CD14-positive monocyte (primary cell): ENCODE data around the gene GRID1. TPM values are rescaled to one million over a fixed set of nuclear protein-coding genes. Genes with fewer than 3 reads are reported as not detected.

ENCODE experiments used
- DNase-seq, 3 donors: peaks; one replicate each; pipeline ENCODE4 v3.0.0-alpha.2; 2011 to 2022
- H2AFZ ChIP-seq: 2 replicates; pipeline ENCODE4 v1.6.0; 2012; ENCODE audit warnings: mild to moderate bottlenecking, low read depth, low read length, inconsistent platforms; ENCODE audit not compliant: insufficient read depth, poor library complexity, severe bottlenecking
- H3K27ac ChIP-seq, 2 donors: 1 replicate in 1 of 2; 2 replicates in 1 of 2; pipeline ENCODE4 v1.5.1; 2012 to 2013; ENCODE audit warnings: low read length in 2 of 2, control low read depth in 1 of 2, inconsistent platforms in 1 of 2, low read depth in 1 of 2, mild to moderate bottlenecking in 1 of 2
- H3K27me3 ChIP-seq, 2 donors: one replicate each; pipeline versions ENCODE4 v1.6.0 to v1.6.1; 2011 to 2013; ENCODE audit warnings: low read length in 2 of 2; ENCODE audit not compliant: control insufficient read depth in 2 of 2, insufficient read depth in 2 of 2
- H3K36me3 ChIP-seq, 2 donors: replicated peaks in 1 of 2; 1 replicate in 1 of 2; 2 replicates in 1 of 2; pipeline versions ENCODE4 v1.5.1 to v1.6.1; 2012 to 2013; ENCODE audit warnings: low read length in 2 of 2, control low read depth in 1 of 2, inconsistent platforms in 1 of 2, mild to moderate bottlenecking in 1 of 2; ENCODE audit not compliant: insufficient read depth in 2 of 2, control insufficient read depth in 1 of 2
- H3K4me1 ChIP-seq, 2 donors: 1 replicate in 1 of 2; 2 replicates in 1 of 2; pipeline versions ENCODE4 v1.5.1 to v1.6.1; 2012 to 2013; ENCODE audit warnings: low read length in 2 of 2, control low read depth in 1 of 2, inconsistent platforms in 1 of 2, mild to moderate bottlenecking in 1 of 2, moderate library complexity in 1 of 2; ENCODE audit not compliant: insufficient read depth in 2 of 2, control insufficient read depth in 1 of 2
- H3K4me2 ChIP-seq: replicated peaks from 2 replicates; pipeline ENCODE3; 2012; ENCODE audit warnings: low read length, moderate library complexity, mild to moderate bottlenecking; ENCODE audit not compliant: poor library complexity, severe bottlenecking; ENCODE audit errors: extremely low read depth
- H3K4me3 ChIP-seq, 3 experiments: fragments of 200-600 bp in 1 of 3; sonication (generic) in 1 of 3; replicated peaks in 1 of 3; 1 replicate in 2 of 3; 2 replicates in 1 of 3; pipeline ENCODE4 v1.5.1; 2011 to 2013; ENCODE audit warnings: low read length in 3 of 3, mild to moderate bottlenecking in 3 of 3, control low read depth in 2 of 3, low read depth in 2 of 3, inconsistent platforms in 1 of 3, moderate library complexity in 1 of 3
- H3K79me2 ChIP-seq: 2 replicates; pipeline ENCODE4 v1.6.0; 2012; ENCODE audit warnings: mild to moderate bottlenecking, control low read depth, inconsistent platforms, low read length, moderate library complexity; ENCODE audit not compliant: insufficient read depth
- H3K9ac ChIP-seq: 2 replicates; pipeline ENCODE4 v1.6.0; 2017; ENCODE audit warnings: low read length, mild to moderate bottlenecking; ENCODE audit not compliant: insufficient read depth, poor library complexity, severe bottlenecking
- H3K9me3 ChIP-seq, 2 donors: replicated peaks in 1 of 2; 1 replicate in 1 of 2; 2 replicates in 1 of 2; pipeline versions ENCODE4 v1.5.1 to v1.6.1; 2012 to 2013; ENCODE audit warnings: low read length in 2 of 2, control low read depth in 1 of 2; ENCODE audit not compliant: control insufficient read depth in 1 of 2, insufficient read depth in 1 of 2
- H4K20me1 ChIP-seq: 2 replicates; pipeline ENCODE4 v1.6.0; 2012; ENCODE audit warnings: mild to moderate bottlenecking, low read length, control low read depth, moderate library complexity; ENCODE audit not compliant: insufficient read depth
- H3K27ac Mint-ChIP-seq, 7 donors: one replicate each; pipeline ENCODE4 v1.8.0; 2020; ENCODE audit warnings: mild to moderate bottlenecking in 7 of 7, mixed read lengths in 7 of 7, moderate library complexity in 6 of 7, inconsistent platforms in 2 of 7
- H3K27me3 Mint-ChIP-seq, 3 donors: one replicate each; pipeline ENCODE4 v1.8.0; 2021 to 2022; ENCODE audit warnings: low read depth in 3 of 3, mild to moderate bottlenecking in 3 of 3, mixed read lengths in 3 of 3, moderate library complexity in 3 of 3, inconsistent platforms in 1 of 3
- H3K36me3 Mint-ChIP-seq, 2 donors: one replicate each; pipeline ENCODE4 v1.8.0; 2020; ENCODE audit warnings: mixed read lengths in 2 of 2, inconsistent platforms in 1 of 2, mild to moderate bottlenecking in 1 of 2
- H3K4me1 Mint-ChIP-seq: one replicate; pipeline ENCODE4 v1.8.0; 2020; ENCODE audit warnings: mild to moderate bottlenecking, mixed read lengths
- H3K4me3 Mint-ChIP-seq, 2 donors: one replicate each; pipeline ENCODE4 v1.8.0; 2020; ENCODE audit warnings: mild to moderate bottlenecking in 2 of 2, mixed read lengths in 2 of 2, moderate library complexity in 1 of 2
- H3K9me3 Mint-ChIP-seq, 7 donors: one replicate each; pipeline ENCODE4 v1.8.0; 2020 to 2022; ENCODE audit warnings: mixed read lengths in 7 of 7, mild to moderate bottlenecking in 6 of 7, moderate library complexity in 6 of 7, inconsistent platforms in 2 of 7
- WGBS: methylation state at CpG from one replicate; pipeline ENCODE4 v1.1.5; 2013; ENCODE audit warnings: missing lambda C conversion rate; ENCODE audit not compliant: insufficient coverage; 5-methylcytosine and 5-hydroxymethylcytosine counted together
- intact Hi-C, 2 donors: fragments of 100-400 bp; cut with micrococcal nuclease; formaldehyde crosslinking; loops; one replicate each; pipeline versions ENCODE4 v1.15.0 to v1.15.1; 2023
- polyA plus RNA-seq, 3 donors: library from polyadenylated mRNA; depleted of rRNA in 1 of 3; unstranded in 2 of 3; stranded (reverse) in 1 of 3; fragments of 300-500 nt in 2 of 3; fragments of >200 nt in 1 of 3; fragmentation: Illumina TruSeq in 2 of 3; gene quantifications; 1 replicate in 2 of 3; 2 replicates in 1 of 3; pipeline ENCODE4 v1.2.3, GENCODE V29; 2012 to 2021
- TF ChIP-seq, protein P1 (sequence below): fragments of 200-600 bp; IDR thresholded peaks from one replicate; pipeline ENCODE4 v1.8.0; 2022; ENCODE audit warnings: antibody characterized with exemption, mild to moderate bottlenecking

GRID1 gene
- polyA plus RNA-seq, 3 donors = not detected

DNA sequence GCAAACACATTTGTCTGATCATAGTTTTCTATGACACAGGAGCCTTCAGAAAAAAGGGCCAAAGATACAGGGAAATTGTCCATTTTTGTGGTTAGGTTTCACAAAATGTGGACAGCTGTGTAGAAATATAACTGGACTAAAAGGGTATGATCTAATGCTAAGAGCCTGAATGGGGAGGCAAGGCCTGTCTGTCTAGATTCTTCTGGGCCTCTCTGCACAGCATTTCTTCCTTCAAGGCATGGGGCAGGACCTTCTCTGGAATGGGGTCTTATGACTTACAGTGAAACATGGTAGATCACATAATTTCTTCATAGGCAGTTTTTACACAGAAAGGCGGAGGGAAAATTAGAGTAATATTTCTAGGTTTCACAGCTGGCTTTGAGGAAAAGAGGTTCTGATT is 795.7 kb downstream of the GRID1 start:
- Histone ChIP-seq H3K27me3 (no peaks in the 10 kb centered on the region), H3K4me3 (no peak overlapping the region), H3K4me1 (no peaks in the 10 kb centered on the region), H2AFZ (no peak overlapping the region), H3K9me3 (no peaks in the 10 kb centered on the region), H3K27ac (no peak overlapping the region), H3K4me2 (no peak overlapping the region), H3K36me3 (no peaks in the 10 kb centered on the region), H4K20me1 (no peaks in the 10 kb centered on the region), H3K79me2 (no peaks in the 10 kb centered on the region), H3K9ac (no peak overlapping the region)
- Mint-ChIP-seq H3K36me3 (no peaks in the 10 kb centered on the region), H3K4me3 (no peak overlapping the region), H3K27ac (no peak overlapping the region), H3K27me3 (peaks cover 0 to 1% (median 0%) of the 10 kb centered on the region in 3 donors), H3K9me3 (peaks cover 0 to 4% (median 0%) of the 10 kb centered on the region in 7 donors), H3K4me1 (no peaks in the 10 kb centered on the region)
- WGBS = 100% methylated on average over 1 of the region's 1 CpG
- no peak for DNase-seq
- TF ChIP-seq, protein P1, sequence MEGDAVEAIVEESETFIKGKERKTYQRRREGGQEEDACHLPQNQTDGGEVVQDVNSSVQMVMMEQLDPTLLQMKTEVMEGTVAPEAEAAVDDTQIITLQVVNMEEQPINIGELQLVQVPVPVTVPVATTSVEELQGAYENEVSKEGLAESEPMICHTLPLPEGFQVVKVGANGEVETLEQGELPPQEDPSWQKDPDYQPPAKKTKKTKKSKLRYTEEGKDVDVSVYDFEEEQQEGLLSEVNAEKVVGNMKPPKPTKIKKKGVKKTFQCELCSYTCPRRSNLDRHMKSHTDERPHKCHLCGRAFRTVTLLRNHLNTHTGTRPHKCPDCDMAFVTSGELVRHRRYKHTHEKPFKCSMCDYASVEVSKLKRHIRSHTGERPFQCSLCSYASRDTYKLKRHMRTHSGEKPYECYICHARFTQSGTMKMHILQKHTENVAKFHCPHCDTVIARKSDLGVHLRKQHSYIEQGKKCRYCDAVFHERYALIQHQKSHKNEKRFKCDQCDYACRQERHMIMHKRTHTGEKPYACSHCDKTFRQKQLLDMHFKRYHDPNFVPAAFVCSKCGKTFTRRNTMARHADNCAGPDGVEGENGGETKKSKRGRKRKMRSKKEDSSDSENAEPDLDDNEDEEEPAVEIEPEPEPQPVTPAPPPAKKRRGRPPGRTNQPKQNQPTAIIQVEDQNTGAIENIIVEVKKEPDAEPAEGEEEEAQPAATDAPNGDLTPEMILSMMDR = no peak
- intact Hi-C loops = no loop called here

DNA sequence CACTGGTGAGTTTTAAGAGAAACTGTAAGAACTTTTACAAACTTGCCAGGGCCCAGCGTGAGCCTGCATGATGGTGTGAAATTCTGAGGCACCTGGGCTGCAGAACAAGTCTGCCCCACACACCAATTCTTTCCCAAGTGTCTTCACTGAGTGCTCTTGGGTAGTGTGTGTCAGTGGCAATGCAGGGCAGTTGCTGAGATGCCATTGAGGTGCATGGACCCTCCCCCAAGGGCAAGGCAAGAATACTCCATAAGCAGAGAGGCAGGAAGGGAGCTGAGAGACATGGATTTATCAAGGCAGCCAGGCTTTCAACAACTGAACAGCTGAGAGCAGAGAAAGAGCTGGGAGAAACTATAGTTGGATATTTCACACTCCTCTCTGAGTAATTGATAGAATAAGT is 801.2 kb downstream of the GRID1 start:
- no peak overlapping the region for H3K4me2 ChIP-seq
- H3K9ac ChIP-seq = no peak overlapping the region
- H3K79me2 ChIP-seq = no peaks in the 10 kb centered on the region
- no CpG with 5 or more reads among the region's 1 CpG for WGBS
- H3K4me3 Mint-ChIP-seq = no peak overlapping the region
- H3K27ac Mint-ChIP-seq = no peak overlapping the region
- no peaks in the 10 kb centered on the region for H3K9me3 Mint-ChIP-seq
- no peak overlapping the region for H2AFZ ChIP-seq
- intact Hi-C loops = no loop called here
- H3K27me3 Mint-ChIP-seq = peaks cover 0 to 2% (median 1%) of the 10 kb centered on the region in 3 donors
- H3K4me1 ChIP-seq = no peaks in the 10 kb centered on the region
- no peak for DNase-seq
- H3K36me3 Mint-ChIP-seq = no peaks in the 10 kb centered on the region
- no peaks in the 10 kb centered on the region for H3K4me1 Mint-ChIP-seq
- H4K20me1 ChIP-seq = no peaks in the 10 kb centered on the region
- no peaks in the 10 kb centered on the region for H3K36me3 ChIP-seq
- no peaks in the 10 kb centered on the region for H3K27me3 ChIP-seq
- no peaks in the 10 kb centered on the region for H3K9me3 ChIP-seq
- H3K4me3 ChIP-seq = no peak overlapping the region
- no peak overlapping the region for H3K27ac ChIP-seq
- TF ChIP-seq, protein P1 = no peak
